Adrenal gland (tissue), 12 donors: ENCODE results near the gene AIFM3. TPM values are rescaled to one million over a fixed set of nuclear protein-coding genes. Genes with fewer than 3 reads are reported as not detected.

Experiments
- DNase-seq, 7 donors: peaks; one replicate each; pipeline ENCODE4 v3.0.0-alpha.2; 2019 to 2020
- H3K27ac ChIP-seq, 5 donors: fragments of 200-600 bp; sonication (generic) in 4 of 5; 1 replicate in 3 of 5; 2 replicates in 2 of 5; pipeline versions ENCODE4 v1.5.1 to v1.8.0; 2016 to 2020; ENCODE audit warnings: mild to moderate bottlenecking in 1 of 5
- H3K27me3 ChIP-seq: fragments of 200-600 bp; 2 replicates; pipeline ENCODE4 v1.8.0; 2021
- H3K36me3 ChIP-seq, 2 donors: fragments of 200-600 bp; replicated peaks in 1 of 2; 1 replicate in 1 of 2; 2 replicates in 1 of 2; pipeline versions ENCODE4 v1.5.1 to v1.8.0; 2018 to 2022
- H3K4me1 ChIP-seq, 2 donors: fragments of 200-600 bp; replicated peaks in 1 of 2; 1 replicate in 1 of 2; 2 replicates in 1 of 2; pipeline versions ENCODE4 v1.5.1 to v1.8.0; 2018 to 2021
- H3K4me3 ChIP-seq, 4 donors: fragments of 200-600 bp; sonication (generic) in 3 of 4; one replicate each; pipeline ENCODE4 v1.5.1; 2016 to 2018
- H3K9me3 ChIP-seq, 3 donors: fragments of 200-600 bp; sonication (generic) in 1 of 3; replicated peaks in 1 of 3; 1 replicate in 2 of 3; 2 replicates in 1 of 3; pipeline versions ENCODE4 v1.5.1 to v1.8.0; 2016 to 2021
- CTCF ChIP-seq, 6 experiments: fragments of 450-650 bp in 4 of 6; fragments of 200-600 bp in 2 of 6; sonication (generic) in 1 of 6; IDR thresholded peaks; 1 replicate in 5 of 6; 2 replicates in 1 of 6; pipeline versions ENCODE4 v1.5.1 to v1.8.0; 2016 to 2021; ENCODE audit warnings: antibody characterized with exemption in 6 of 6, mild to moderate bottlenecking in 2 of 6, moderate library complexity in 1 of 6
- POLR2A ChIP-seq, 2 donors: fragments of 450-650 bp; IDR thresholded peaks; one replicate each; pipeline ENCODE4 v1.6.1; 2017; ENCODE audit warnings: antibody characterized with exemption in 2 of 2, mild to moderate bottlenecking in 2 of 2, moderate library complexity in 1 of 2
- WGBS, 4 donors: extraction: QIAGEN DNeasy Blood & Tissue Kit in 2 of 4; methylation state at CpG; one replicate each; pipeline versions ENCODE4 v1.1.5 to v1.1.7; 2013 to 2017; 5-methylcytosine and 5-hydroxymethylcytosine counted together
- intact Hi-C, 2 donors: fragments of 100-400 bp; cut with DNase I; formaldehyde crosslinking; loops; one replicate each; pipeline versions ENCODE4 v1.14.1 to v1.15.0; 2022 to 2023
- polyA plus RNA-seq, 3 donors: library from polyadenylated mRNA; stranded (reverse); fragments of 200-250 nt in 2 of 3; fragments of 350-450 nt in 1 of 3; fragmentation: Illumina TruSeq in 1 of 3; extraction: RNeasy Lipid Tissue Mini Kit (QIAGEN cat#74804) in 1 of 3; gene quantifications; one replicate each; pipeline ENCODE4 v1.2.3, GENCODE V29; 2013 to 2014
- total RNA-seq, 9 donors: library from RNA; depleted of rRNA in 4 of 9; stranded (reverse); fragments of >200 nt in 4 of 9; fragments of 120-200 nt in 1 of 9; fragmentation: NEBNext Ultra II Directional in 1 of 9; extraction: Animal tissue kit (Norgen Biotek cat#: 25700) in 1 of 9; gene quantifications; one replicate each; pipeline versions ENCODE4 v1.1.0 to v1.2.4, GENCODE V29; 2013 to 2023
- donor health status: healthy with polysubstance abuse.
- donor health status: Bipolar disorder and iron deficiency.
- donor health status: DM: yes; HTN: yes; CAD: no.
- donor health status: DM: no; HTN: no; CAD: no.
- donor health status: DM: no; HTN: no; CAD: no.
- donor health status: DM: yes; HTN: yes; CAD: no.

Gene AIFM3
- total and polyA plus RNA-seq, 12 donors: 0.37 to 9.1 (median 2.2) TPM

GRCh38 chr22:20965888-20966855, 883 bp upstream of the AIFM3 start:
- Histone ChIP-seq H3K27me3 (no peaks in the 10 kb centered on the region), H3K4me1 (peaks cover 6 to 9% of the 10 kb centered on the region in 2 donors), H3K9me3 (no peaks in the 10 kb centered on the region), H3K4me3 (no peak overlapping the region), H3K36me3 (no peaks in the 10 kb centered on the region), H3K27ac (no peak overlapping the region)
- intact Hi-C loops: no loop called here
- 87 to 93% (median 91%) methylated on average over 7 to 13 of the region's 13 CpGs for WGBS, 4 donors
- no peak for TF ChIP-seq POLR2A (IDR thresholded peaks at IDR 0.05)
- no peak for TF ChIP-seq CTCF (IDR thresholded peaks at IDR 0.05)
- DNase-seq: no peak

- TF ChIP-seq POLR2A (IDR thresholded peaks at IDR 0.05) (no peak), CTCF (IDR thresholded peaks at IDR 0.05) (no peak)
- intact Hi-C loops: no loop called here
- Histone ChIP-seq H3K4me1 (peaks cover 9 to 13% of the 10 kb centered on the region in 2 donors), H3K27me3 (no peaks in the 10 kb centered on the region), H3K4me3 (no peak overlapping the region), H3K36me3 (no peaks in the 10 kb centered on the region), H3K27ac (no peak overlapping the region), H3K9me3 (no peaks in the 10 kb centered on the region)
- DNase-seq: no peak
- WGBS, 4 donors: 65 to 79% (median 68%) methylated on average over 13 to 19 of the region's 19 CpGs
Measured at GRCh38 chr22:20967697-20968211, 699 bp downstream of the AIFM3 start.

- Histone ChIP-seq H3K27me3 (no peaks in the 10 kb centered on the region), H3K4me3 (no peak overlapping the region), H3K9me3 (no peaks in the 10 kb centered on the region), H3K27ac (no peak overlapping the region), H3K4me1 (peaks cover 9 to 13% of the 10 kb centered on the region in 2 donors), H3K36me3 (no peaks in the 10 kb centered on the region)
- WGBS, 4 donors: 84 to 90% (median 86%) methylated on average over 5 to 7 of the region's 7 CpGs
- no peak for DNase-seq
- TF ChIP-seq CTCF (IDR thresholded peaks at IDR 0.05) (no peak), POLR2A (IDR thresholded peaks at IDR 0.05) (no peak)
- intact Hi-C loops: no loop called here
Measured at GRCh38 chr22:20968281-20968977, 1.4 kb downstream of the AIFM3 start.
